GM23248 (cell line): ENCODE results near the gene TEX19. TPM values are rescaled to one million over a fixed set of nuclear protein-coding genes. Genes with fewer than 3 reads are reported as not detected.

Experiments
- DNase-seq: peaks from one replicate; pipeline ENCODE4 v3.0.0-alpha.2; 2015
- H2AFZ ChIP-seq: fragments of 200-600 bp; sonication (generic); 2 replicates; pipeline ENCODE4 v1.6.1; 2016; ENCODE audit warnings: antibody characterized with exemption
- H3F3A ChIP-seq: fragments of 200-600 bp; sonication (generic); 2 replicates; pipeline ENCODE4 v1.6.1; 2016; ENCODE audit warnings: mild to moderate bottlenecking, antibody characterized with exemption, mixed run types; ENCODE audit not compliant: insufficient read depth
- H3K27ac ChIP-seq: fragments of 200-600 bp; sonication (generic); 2 replicates; pipeline ENCODE4 v1.5.1; 2016; ENCODE audit warnings: mild to moderate bottlenecking
- H3K27me3 ChIP-seq: fragments of 200-600 bp; sonication (generic); replicated peaks from 2 replicates; pipeline ENCODE4 v1.6.1; 2016; ENCODE audit warnings: mild to moderate bottlenecking; ENCODE audit not compliant: insufficient read depth
- H3K36me3 ChIP-seq: fragments of 200-600 bp; sonication (generic); 2 replicates; pipeline ENCODE4 v1.6.1; 2016; ENCODE audit warnings: low read depth, mild to moderate bottlenecking
- H3K4me1 ChIP-seq: fragments of 200-600 bp; sonication (generic); 2 replicates; pipeline ENCODE4 v1.6.1; 2016; ENCODE audit warnings: mild to moderate bottlenecking; ENCODE audit not compliant: insufficient read depth
- H3K4me2 ChIP-seq: fragments of 200-600 bp; sonication (generic); one replicate; pipeline ENCODE4 v1.6.1; 2016; ENCODE audit warnings: mild to moderate bottlenecking; ENCODE audit not compliant: unreplicated experiment
- H3K4me3 ChIP-seq: fragments of 200-600 bp; sonication (generic); 2 replicates; pipeline ENCODE4 v1.5.1; 2016; ENCODE audit warnings: mild to moderate bottlenecking
- H3K79me2 ChIP-seq: fragments of 200-600 bp; sonication (generic); 2 replicates; pipeline ENCODE4 v1.6.1; 2016; ENCODE audit warnings: mild to moderate bottlenecking; ENCODE audit not compliant: insufficient read depth
- H3K9ac ChIP-seq: fragments of 200-600 bp; sonication (generic); 2 replicates; pipeline ENCODE4 v1.6.1; 2016; ENCODE audit warnings: mild to moderate bottlenecking
- H3K9me2 ChIP-seq: fragments of 200-600 bp; sonication (generic); 2 replicates; pipeline ENCODE4 v1.6.1; 2016; ENCODE audit warnings: mixed run types, mild to moderate bottlenecking, moderate library complexity; ENCODE audit not compliant: insufficient read depth
- H3K9me3 ChIP-seq: fragments of 200-600 bp; sonication (generic); one replicate; pipeline ENCODE4 v1.6.1; 2017; ENCODE audit warnings: low read depth
- H4K20me1 ChIP-seq: fragments of 200-600 bp; sonication (generic); 2 replicates; pipeline ENCODE4 v1.6.0; 2016; ENCODE audit not compliant: insufficient read depth
- EZH2 ChIP-seq: fragments of 200-600 bp; sonication (generic); IDR thresholded peaks from 2 replicates; pipeline ENCODE4 v1.6.1; 2018; ENCODE audit warnings: antibody characterized with exemption, mild to moderate bottlenecking; ENCODE audit not compliant: insufficient read depth, poor library complexity, severe bottlenecking
- EZH2phosphoT487 ChIP-seq: fragments of 200-600 bp; sonication (generic); IDR thresholded peaks from 2 replicates; pipeline ENCODE4 v1.6.1; 2018; ENCODE audit warnings: antibody characterized with exemption, moderate library complexity, mild to moderate bottlenecking, low read depth; ENCODE audit not compliant: insufficient read depth
- WGBS, 2 experiments: methylation state at CpG; one replicate each; pipeline ENCODE4 v1.1.6; 2015 to 2017; ENCODE audit warnings: low lambda C conversion rate in 2 of 2, low coverage in 1 of 2; ENCODE audit errors: missing lambda C conversion rate in 2 of 2; 5-methylcytosine and 5-hydroxymethylcytosine counted together
- in situ Hi-C: fragments of 300-500 bp; cut with MboI; formaldehyde crosslinking; loops from 2 replicates; pipeline ENCODE4 v1.15.0; 2020
- polyA plus RNA-seq: library from polyadenylated mRNA; unstranded; fragments of >200 nt; fragmentation: Nextera tagmentation; extraction: Ambion mirVana; gene quantifications from 2 replicates; pipeline ENCODE4 v1.2.1, GENCODE V29; 2016
- total RNA-seq: library from RNA; depleted of rRNA; stranded (reverse); fragments of >200 nt; shearing (Covaris generic); gene quantifications from 2 replicates; pipeline ENCODE4 v1.2.3, GENCODE V29; 2014; rRNA removed

Gene TEX19
- total and polyA plus RNA-seq, 2 experiments from 2014 or later, result not detected

DNA sequence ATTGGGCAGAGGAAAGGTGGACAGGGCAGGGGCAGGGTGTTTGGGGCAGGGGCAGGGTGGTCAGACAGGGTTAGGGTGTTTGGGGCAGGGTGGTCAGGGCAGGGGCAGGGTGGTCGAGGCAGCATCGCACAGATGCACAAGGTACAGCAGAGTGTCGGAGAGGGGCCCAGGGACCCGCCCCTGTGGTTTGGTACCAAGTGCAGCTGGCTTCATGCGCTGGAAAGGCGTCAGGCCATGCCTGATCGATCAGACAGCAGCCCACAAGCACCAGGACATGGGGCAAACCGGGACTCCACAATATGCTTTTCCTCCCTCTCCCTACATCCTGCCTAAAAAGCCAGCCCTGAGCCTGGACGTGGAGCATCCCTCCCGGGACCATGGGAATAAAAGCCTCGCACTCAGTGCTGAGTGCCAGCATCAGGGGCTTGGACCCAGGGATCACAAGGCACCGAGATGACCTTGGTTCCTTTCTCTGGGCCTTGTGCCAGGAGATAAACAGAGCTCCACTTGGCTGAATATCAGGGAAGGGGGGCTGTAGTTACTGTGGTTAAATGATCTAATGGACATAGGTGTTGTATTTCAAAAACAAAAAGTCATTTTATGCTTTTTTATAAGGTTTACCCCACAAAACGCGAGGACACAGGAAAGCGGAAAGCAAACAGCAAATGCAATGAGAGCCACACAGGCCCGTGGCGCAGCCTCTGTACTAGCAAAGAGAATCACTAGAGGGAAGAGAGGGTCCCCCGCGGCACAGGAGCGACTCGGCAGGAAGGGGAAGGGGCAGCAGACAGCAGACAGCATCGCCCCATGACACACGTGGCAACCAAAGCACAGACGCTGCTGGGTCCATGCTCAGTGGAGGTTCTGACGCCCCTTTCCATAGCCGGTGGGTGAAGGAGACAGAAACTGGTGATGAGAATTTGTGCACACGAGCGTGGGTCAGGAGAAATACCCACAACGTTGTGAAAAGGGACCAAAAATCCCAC lies 53.8 kb downstream of the TEX19 start:
- in situ Hi-C loops, result loop anchor here (10.0 kb wide), 1 partner anchor 58 kb away; the partner anchor contains the start of gene TEX19
- 90% methylated on average over 26 to 29 of the region's 29 CpGs for WGBS, 2 experiments
- no peaks in the 10 kb centered on the region for H3K79me2 ChIP-seq
- no peak overlapping the region for H3K4me2 ChIP-seq
- H2AFZ ChIP-seq, result no peak overlapping the region
- H4K20me1 ChIP-seq, result no peaks in the 10 kb centered on the region
- TF ChIP-seq EZH2 (no peak), EZH2phosphoT487 (no peak)
- H3K36me3 ChIP-seq, result no peaks in the 10 kb centered on the region
- DNase-seq, result no peak
- no peaks in the 10 kb centered on the region for H3K9me2 ChIP-seq
- no peaks in the 10 kb centered on the region for H3F3A ChIP-seq
- H3K4me3 ChIP-seq, result no peak overlapping the region
- H3K9me3 ChIP-seq, result no peaks in the 10 kb centered on the region
- no peaks in the 10 kb centered on the region for H3K27me3 ChIP-seq
- H3K4me1 ChIP-seq, result no peaks in the 10 kb centered on the region
- H3K9ac ChIP-seq, result no peak overlapping the region
- H3K27ac ChIP-seq, result no peak overlapping the region

Other genes starting within 250 kb of the TEX19 start
- gene CCDC57, start 146.4 kb upstream of the TEX19 start, total RNA-seq, result 12.3 and 15.3 TPM in 2 replicates
- 6.2 and 10.6 TPM in 2 replicates for gene CCDC57, start 146.4 kb upstream of the TEX19 start, polyA plus RNA-seq
- gene SLC16A3, start 130.2 kb upstream of the TEX19 start, total RNA-seq, result 550 and 595 TPM in 2 replicates
- gene SLC16A3, start 130.2 kb upstream of the TEX19 start, polyA plus RNA-seq, result 95.5 and 97.7 TPM in 2 replicates
- gene CSNK1D, start 85.5 kb upstream of the TEX19 start, total RNA-seq, result 24.5 and 35.1 TPM in 2 replicates
- gene CSNK1D, start 85.5 kb upstream of the TEX19 start, polyA plus RNA-seq, result 102 and 114 TPM in 2 replicates
- gene CD7, start 41.6 kb upstream of the TEX19 start, total RNA-seq, result 0.22 TPM in 1 of 2 replicates, not detected in the other
- gene CD7, start 41.6 kb upstream of the TEX19 start, polyA plus RNA-seq, result 0.23 TPM in 1 of 2 replicates, not detected in the other
- gene SECTM1, start 25.5 kb upstream of the TEX19 start, total RNA-seq, result 1.4 and 3.0 TPM in 2 replicates
- 1.4 TPM in 2 replicates for gene SECTM1, start 25.5 kb upstream of the TEX19 start, polyA plus RNA-seq
- not detected in 2 replicates for gene UTS2R, start 12.5 kb downstream of the TEX19 start, total RNA-seq
- not detected in 2 replicates for gene UTS2R, start 12.5 kb downstream of the TEX19 start, polyA plus RNA-seq
- 5.9 and 9.7 TPM in 2 replicates for gene HEXD, start 59.1 kb downstream of the TEX19 start, total RNA-seq
- gene HEXD, start 59.1 kb downstream of the TEX19 start, polyA plus RNA-seq, result 4.1 and 5.7 TPM in 2 replicates
- gene OGFOD3, start 59.3 kb downstream of the TEX19 start, total RNA-seq, result 34.1 and 44.7 TPM in 2 replicates
- 38.1 and 43.6 TPM in 2 replicates for gene OGFOD3, start 59.3 kb downstream of the TEX19 start, polyA plus RNA-seq
- 66.5 and 93.6 TPM in 2 replicates for gene CYBC1, start 91.5 kb downstream of the TEX19 start, total RNA-seq
- gene CYBC1, start 91.5 kb downstream of the TEX19 start, polyA plus RNA-seq, result 54.0 and 58.3 TPM in 2 replicates
- gene NARF, start 99.5 kb downstream of the TEX19 start, total RNA-seq, result 55.2 and 69.0 TPM in 2 replicates
- gene NARF, start 99.5 kb downstream of the TEX19 start, polyA plus RNA-seq, result 67.2 and 70.2 TPM in 2 replicates
- gene FOXK2, start 160.5 kb downstream of the TEX19 start, total RNA-seq, result 38.4 and 43.0 TPM in 2 replicates
- gene FOXK2, start 160.5 kb downstream of the TEX19 start, polyA plus RNA-seq, result 5.6 and 6.6 TPM in 2 replicates